T-helper 22 cell (primary cell): ENCODE results near the gene ITGAL.

Experiments used
- DNase-seq: peaks from one replicate; pipeline ENCODE4 v3.0.0-alpha.2; 2020; ENCODE audit warnings: low read depth

Gene ITGAL

GRCh38 chr16:30541502-30542329 is 69.2 kb downstream of the ITGAL start:
- DNase-seq: no peak

DNA sequence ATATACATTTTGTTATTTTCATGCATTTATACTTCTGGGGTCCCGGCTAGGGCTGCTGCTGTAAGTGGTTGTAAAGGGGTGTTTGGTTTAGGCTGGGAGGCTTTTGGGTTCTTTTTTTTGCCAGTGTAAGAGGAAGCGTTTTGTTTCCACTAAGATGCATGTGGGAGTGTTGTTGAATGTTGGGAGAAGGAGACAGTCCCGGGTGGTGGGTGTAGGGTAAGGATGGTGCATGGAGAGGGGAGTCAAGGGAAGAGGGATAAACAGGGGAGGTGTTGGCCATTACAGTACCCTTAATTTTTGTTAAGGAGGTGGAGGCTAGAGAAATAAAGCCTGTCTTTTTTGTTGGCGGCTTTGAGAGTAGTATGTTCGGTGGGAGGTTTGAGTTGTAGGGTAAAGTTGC is 70.5 kb downstream of the ITGAL start:
- DNase-seq: no peak

DNA sequence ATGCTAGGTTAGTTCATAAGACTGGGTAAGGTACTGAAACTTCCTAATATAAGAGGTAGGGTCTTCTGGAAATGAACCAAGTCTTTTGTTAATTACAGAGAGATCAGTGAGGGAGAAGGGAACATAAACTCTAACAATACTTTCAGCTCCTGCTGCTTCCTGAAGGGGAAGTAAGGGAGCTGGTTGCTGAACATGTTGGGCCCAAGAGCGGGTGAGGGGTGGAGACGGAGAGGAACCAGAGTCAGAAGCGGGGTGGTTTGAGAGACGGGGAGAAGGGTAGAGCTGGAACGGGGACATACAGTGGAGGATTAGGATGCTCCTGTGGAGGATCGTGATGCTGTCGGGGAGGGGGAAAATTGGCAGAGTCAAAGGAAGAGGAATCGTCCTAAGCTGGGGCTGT is 73.6 kb downstream of the ITGAL start:
- DNase-seq: no peak

GRCh38 chr16:30548416-30549253 is 76.1 kb downstream of the ITGAL start:
- no peak for DNase-seq

GRCh38 chr16:30551781-30552180 is 79.2 kb downstream of the ITGAL start:
- peak; percentile 72 for DNase-seq

- DNase-seq: no peak
These were observed 80.4 kb downstream of the ITGAL start for GRCh38 chr16:30552956-30553355.

- no peak for DNase-seq
These were observed 80.9 kb downstream of the ITGAL start for GRCh38 chr16:30553393-30553899.

DNA sequence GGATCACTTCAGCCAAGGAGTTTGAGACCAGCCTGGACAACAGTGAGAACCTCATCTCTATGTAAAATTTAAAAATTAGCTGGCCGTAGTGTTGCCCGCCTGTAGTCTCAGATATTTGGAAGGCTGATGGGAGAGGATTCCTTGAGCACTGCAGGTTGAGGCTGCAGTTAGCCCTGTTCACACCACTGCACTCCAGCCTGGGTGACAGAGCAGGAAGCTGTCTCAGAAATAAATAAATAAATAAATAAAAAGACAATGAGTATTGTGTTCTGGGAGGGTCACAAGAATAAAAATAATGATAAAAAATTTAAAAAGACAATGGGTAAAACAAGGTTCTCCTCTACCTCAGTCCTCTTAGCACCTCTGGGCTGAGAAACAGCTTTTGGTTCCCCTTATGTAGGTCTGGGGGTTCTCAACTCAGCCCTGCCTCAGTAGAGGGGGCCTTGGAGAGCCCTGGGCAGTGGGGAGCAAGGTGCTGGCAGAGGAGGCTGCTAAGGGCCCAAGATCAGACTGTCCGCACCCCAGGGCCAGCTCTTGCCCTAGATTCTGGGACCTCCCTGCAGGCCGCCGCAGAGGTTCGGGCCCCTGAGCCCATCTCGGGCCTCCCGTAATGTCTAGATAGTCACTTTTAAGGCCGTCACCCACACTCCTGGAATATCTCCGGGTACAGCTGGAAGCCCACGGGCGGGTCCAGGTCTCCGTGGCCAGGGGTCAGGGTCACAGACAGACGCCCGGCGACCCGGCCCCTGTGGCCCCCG is 82.2 kb downstream of the ITGAL start:
- no peak for DNase-seq

- no peak for DNase-seq
These were observed 83.0 kb downstream of the ITGAL start for GRCh38 chr16:30555315-30556124.

DNA sequence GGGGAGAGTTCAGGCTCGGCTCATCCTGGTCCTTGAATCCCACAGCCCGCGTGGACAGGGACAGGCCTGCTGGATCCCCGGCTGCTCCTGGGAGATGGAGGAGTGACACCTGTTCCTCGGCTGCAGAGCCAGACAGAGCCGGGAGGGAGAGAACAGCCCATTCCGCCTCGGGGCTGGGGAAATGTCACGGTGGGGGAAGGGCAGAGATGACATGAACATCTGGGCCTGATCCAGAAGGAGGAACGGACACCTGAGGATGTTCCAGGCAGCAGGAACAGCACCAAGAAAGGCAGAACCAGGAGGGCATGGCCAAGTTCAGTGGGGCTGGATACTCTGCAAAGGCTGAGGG is 83.6 kb downstream of the ITGAL start:
- DNase-seq: no peak

DNA sequence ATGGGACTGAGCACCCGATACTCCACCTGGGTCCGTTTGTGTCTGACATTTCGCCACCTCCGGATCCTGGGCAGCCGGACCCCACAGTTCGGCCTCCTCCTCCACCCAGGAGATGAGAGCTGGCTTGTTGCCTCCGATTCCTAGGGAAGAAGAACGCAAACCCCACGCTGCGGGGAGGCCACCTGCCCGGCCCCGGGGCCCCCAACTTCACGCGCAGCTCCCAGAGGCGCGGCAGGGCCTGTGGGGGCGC is 85.1 kb downstream of the ITGAL start:
- DNase-seq: no peak

DNA sequence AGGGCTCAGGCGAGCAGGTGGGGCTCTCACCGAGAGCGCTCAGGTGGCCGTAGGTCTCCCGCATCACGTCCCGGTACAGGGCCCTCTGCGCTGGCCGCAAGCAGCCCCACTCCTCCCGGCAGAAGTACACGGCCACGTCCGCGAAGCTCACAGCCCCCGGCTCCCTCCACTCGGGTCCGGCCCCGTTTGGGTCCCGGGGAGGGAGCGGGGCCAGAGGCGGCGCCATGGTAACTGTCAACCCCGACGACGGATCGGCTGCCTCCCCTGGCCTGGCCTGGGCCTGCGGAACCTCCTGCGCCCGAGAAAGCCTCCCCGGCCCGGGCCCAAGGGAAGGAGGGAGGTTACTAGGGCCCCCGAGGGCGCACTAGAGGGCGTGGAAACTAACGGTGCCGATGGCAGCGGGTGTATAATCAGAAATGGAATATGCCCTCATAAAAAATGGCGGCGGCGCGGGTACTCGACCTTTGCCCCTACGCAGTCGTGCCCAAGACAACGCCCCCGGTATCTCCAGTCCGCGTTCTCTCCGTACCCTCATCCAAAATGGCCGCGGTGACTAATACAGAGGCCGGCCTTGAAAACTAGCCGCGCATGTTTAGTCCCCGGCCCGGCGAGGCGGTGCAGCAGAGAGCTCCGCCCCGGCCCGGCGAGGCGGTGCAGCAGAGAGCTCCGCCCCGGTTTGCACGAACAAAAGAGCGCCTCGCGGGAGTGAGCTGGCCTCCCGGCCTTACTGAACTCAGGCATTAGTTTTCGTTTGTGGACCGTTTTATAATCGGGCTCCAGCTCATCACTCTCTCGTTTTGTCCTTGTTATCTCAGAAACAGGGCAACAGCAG is 85.6 kb downstream of the ITGAL start, which contains the start of gene ZNF764:
Gene ZNF764, minus strand, starts transcription at position 418 of the 832 bp plus-strand sequence. Its CDS starts 192 bp downstream, at position 226.
- peak; percentile 96 for DNase-seq

- no peak for DNase-seq
These were observed 86.3 kb downstream of the ITGAL start for GRCh38 chr16:30558789-30559377.

DNA sequence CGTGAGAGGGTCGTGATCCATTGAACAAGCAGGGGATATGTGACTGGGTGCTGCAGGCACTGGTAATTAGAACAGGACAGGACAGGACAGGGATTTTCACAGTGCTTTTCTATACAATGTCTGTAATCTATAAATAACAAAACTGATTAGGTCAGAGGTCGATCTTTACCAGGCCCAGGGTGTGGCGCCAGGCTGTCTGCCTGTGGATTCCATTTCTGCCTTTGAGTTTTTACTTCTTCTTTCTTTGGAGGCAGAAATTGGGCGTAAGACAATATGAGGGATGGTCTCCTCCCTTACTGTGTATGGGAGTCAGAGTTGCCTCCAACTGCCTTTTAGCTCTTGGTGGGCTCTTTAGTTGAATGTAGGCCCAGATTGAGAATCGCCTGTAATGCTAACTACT is 87.1 kb downstream of the ITGAL start:
- no peak for DNase-seq

DNA sequence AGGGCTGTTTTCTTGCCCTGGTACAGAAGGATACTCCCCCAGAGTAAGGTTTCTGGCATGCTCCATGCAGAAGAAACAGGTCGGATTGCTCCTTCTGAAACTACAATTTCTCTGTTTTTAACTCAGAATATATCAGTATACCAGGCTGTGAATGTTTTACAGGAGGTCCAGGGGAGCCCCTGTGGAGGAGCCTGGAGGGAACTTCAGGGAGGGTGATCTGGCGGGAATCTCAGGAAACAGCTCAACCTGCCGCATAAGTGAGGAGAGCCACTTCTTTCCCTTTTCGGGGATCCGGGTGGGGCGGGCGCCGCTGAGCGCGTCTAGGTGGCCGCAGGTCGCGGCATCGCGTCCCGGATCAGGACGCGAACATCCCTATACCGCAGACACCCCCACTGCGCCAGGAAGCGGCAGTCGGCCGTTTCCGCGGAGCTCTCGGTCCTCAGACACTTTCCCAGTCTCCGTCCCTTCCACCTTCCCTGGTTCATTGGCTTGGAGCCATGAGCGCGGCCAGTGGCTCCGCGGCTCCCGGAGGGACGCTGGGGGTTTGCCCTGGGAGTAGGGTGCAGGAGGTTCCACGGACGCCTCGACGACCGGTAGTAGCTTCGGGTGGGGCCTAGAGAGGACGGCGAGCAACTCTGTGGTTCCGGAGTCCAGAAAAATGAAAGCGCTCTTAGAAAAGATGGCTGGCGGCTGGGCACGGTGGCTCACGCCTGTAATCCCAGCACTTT is 88.7 kb downstream of the ITGAL start:
- no peak for DNase-seq

- DNase-seq: no peak
These were observed 89.5 kb downstream of the ITGAL start for GRCh38 chr16:30562021-30562420.

DNA sequence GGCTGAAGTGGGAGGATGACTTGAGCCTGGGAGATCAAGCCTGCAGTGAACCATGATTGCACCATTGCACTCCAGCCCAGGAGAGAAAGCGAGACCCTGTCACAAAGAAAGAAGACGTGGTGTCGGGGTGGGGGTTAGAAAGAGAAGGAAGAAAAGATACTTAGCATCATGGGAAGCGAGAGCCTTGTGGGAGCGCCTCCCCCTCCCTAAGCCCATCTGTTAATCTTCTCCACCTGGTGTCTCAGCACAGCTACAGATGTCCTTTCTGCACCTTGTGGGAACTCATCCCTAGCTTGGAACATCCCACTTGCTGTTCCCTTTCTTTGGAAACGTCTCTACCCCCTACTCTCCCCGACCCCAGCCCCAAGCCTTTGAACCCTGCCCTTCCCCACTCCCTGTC is 93.0 kb downstream of the ITGAL start:
- DNase-seq: no peak

DNA sequence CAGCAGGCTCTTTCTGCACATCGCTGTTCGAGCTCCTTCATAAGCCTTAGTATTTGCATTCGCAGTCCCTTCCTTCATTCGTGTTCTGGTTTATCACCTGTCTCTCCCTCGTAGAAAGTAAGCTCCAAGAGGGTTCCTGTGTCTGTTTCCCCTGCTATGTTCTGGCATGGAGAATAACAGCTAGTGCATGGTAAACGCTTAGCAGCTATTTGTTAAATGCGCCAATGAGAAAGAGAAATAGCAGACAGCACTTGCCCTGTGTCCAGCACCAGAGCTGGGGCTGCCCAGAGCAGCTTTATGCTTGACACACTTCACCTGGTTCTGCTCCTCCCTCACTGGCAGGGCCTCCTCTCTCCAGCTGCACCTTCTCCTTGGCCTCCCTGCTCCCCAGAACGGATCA is 93.4 kb downstream of the ITGAL start:
- DNase-seq: no peak

DNA sequence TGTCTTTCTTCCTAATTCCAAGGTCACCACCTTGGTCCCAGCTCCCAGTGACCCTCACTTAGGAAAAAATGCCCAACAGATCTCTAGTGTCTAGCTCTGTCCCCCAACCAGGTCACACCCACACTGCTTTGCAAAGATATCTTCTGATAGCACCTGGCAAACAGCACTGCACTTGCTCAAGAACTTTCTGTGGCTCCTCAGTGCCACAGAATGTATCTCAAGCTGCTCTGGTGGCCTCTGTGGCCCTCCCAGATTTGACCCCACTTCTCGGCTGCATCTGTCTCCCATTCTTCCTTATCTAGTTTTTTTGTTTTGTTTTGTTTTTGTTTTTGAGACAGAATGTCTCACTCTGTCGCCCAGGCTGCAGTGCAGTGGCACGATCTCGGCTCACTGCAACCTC is 94.0 kb downstream of the ITGAL start:
- no peak for DNase-seq
